ENCODE data around the gene KDM4B.
"Not testable (repeated sequence)": the region's sequence is repeated elsewhere in the genome, so short reads cannot be mapped to it uniquely, and the experiment has no call there.

The KDM4B gene

DNA sequence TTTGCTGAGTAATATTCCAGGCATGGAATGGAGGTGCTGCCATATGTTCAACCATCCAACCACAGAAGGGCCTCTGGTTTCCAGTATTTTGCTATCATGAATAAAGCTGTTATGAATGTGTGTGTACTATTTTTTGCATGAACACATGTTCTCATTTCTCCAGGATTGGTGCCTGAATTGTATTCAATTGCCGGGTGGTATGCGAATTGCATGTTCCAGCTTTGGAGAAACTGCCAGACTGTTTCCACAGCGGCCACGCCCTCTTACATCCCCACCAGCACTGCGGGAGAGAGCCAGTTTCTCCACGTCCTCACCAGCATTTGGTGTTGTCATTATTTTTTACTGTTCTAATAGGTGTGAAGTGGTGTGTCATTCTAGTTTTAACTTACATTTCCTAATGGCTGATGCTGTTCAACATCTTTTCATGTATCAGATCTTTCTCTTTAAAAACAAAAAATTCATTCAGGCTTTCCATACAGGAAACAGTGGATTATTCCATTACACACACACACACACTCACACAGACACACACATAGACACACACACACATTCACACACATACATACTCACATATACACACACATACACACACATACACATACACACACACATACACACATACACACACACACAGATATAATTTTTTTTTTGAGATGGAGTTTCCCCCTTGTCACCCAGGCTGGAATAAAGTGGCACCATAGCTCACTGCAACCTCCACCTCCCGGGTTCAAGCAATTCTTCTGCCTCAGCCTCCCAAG lies 217.6 kb downstream of the KDM4B start:
- H3K9ac ChIP-seq (ENCODE audit: low read depth, low read length): no peak overlapping the region
- H3K4me1 ChIP-seq (ENCODE audit: control insufficient read depth, insufficient read depth, low read length): no peaks in the 10 kb centered on the region
- H3K9me3 ChIP-seq (ENCODE audit: control insufficient read depth, insufficient read depth, low read length): no peaks in the 10 kb centered on the region
- no peaks in the 10 kb centered on the region for H3K27me3 ChIP-seq (ENCODE audit: control insufficient read depth, insufficient read depth, low read length)
- no peak overlapping the region for H3K4me3 ChIP-seq (ENCODE audit: low read depth, low read length)
- no peaks in the 10 kb centered on the region for H3K36me3 ChIP-seq (ENCODE audit: control insufficient read depth, insufficient read depth, low read length)

DNA sequence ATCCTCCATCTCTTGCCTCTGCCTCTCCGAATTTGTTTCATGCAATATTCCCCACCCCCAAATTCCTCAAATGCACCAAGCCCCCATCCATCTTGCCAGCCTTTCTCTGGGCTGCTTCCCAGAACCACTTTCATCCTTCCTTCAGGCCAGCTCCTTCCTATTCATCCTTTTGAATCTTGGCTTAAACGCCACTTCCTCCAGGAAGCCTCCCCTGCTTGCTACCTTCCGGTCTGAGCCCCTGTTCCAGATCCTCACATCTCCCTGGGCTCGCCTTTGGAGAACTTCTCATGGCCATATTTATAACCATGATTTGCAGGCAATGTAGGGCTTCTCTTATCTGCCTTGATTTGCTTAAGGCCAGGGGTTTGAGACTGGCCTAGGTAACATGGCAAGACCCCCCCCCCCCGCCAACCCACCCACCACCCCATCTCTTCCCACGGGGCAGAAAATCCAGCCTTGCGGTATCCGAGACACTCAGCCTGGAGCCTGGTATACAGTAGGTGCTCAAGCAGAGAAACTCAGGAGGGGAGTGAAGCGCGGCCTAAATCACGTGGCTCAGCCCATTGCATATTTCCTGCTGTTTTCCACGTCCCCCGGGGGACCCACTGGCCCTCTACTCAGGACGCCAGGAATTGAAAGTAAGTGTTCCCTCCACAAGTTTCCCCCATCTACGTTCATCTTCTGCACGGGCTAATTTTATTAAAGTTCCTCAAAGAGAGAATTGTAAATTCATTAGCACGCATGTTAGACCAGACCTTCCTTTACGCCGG lies 219.8 kb downstream of the KDM4B start:
- Histone ChIP-seq H3K36me3 (ENCODE audit: control insufficient read depth, insufficient read depth, low read length) (no peaks in the 10 kb centered on the region), H3K4me1 (ENCODE audit: control insufficient read depth, insufficient read depth, low read length) (no peaks in the 10 kb centered on the region), H3K4me3 (ENCODE audit: low read depth, low read length) (no peak overlapping the region), H3K27me3 (ENCODE audit: control insufficient read depth, insufficient read depth, low read length) (no peaks in the 10 kb centered on the region), H3K9me3 (ENCODE audit: control insufficient read depth, insufficient read depth, low read length) (no peaks in the 10 kb centered on the region), H3K9ac (ENCODE audit: low read depth, low read length) (no peak overlapping the region)

DNA sequence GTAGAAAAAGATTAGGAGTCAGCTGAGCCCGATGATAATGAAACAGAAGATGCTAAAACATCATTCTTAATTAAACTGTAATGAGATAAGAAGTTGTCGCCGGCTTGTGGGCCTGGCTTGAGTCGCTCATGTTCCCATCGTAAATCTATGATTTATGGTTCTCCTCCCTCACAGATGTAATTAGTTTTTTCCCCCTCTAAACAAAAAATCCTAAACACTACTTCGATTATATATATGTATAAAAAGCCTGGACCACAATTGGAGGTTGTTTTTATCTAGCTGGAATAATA lies 220.3 kb downstream of the KDM4B start:
- H3K27me3 ChIP-seq (ENCODE audit: control insufficient read depth, insufficient read depth, low read length): no peaks in the 10 kb centered on the region
- no peak overlapping the region for H3K9ac ChIP-seq (ENCODE audit: low read depth, low read length)
- H3K36me3 ChIP-seq (ENCODE audit: control insufficient read depth, insufficient read depth, low read length): no peaks in the 10 kb centered on the region
- no peak overlapping the region for H3K4me3 ChIP-seq (ENCODE audit: low read depth, low read length)
- H3K4me1 ChIP-seq (ENCODE audit: control insufficient read depth, insufficient read depth, low read length): no peaks in the 10 kb centered on the region
- no peaks in the 10 kb centered on the region for H3K9me3 ChIP-seq (ENCODE audit: control insufficient read depth, insufficient read depth, low read length)

DNA sequence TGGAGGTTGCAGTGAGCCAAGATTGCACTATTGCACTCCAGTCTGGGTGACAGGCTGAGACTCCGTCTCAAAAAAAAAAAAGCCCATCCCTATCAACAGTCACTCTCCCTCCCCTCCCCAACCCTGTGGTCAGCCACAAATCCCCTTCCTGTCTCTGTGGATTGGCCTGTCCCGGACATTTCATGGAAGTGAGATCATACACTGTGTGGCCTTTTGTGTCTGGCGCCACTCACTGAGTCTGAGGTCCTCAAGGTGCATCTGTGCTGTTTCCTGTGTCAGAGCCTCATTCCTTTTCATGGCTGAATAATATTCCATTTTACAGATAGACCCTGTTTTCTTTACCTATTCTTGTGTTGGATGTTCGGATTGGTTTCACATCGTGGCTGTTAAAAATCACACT lies 222.2 kb downstream of the KDM4B start:
- Histone ChIP-seq H3K9ac (ENCODE audit: low read depth, low read length) (no peak overlapping the region), H3K4me3 (ENCODE audit: low read depth, low read length) (no peak overlapping the region), H3K9me3 (ENCODE audit: control insufficient read depth, insufficient read depth, low read length) (no peaks in the 10 kb centered on the region), H3K27me3 (ENCODE audit: control insufficient read depth, insufficient read depth, low read length) (no peaks in the 10 kb centered on the region), H3K4me1 (ENCODE audit: control insufficient read depth, insufficient read depth, low read length) (no peaks in the 10 kb centered on the region), H3K36me3 (ENCODE audit: control insufficient read depth, insufficient read depth, low read length) (no peaks in the 10 kb centered on the region)

DNA sequence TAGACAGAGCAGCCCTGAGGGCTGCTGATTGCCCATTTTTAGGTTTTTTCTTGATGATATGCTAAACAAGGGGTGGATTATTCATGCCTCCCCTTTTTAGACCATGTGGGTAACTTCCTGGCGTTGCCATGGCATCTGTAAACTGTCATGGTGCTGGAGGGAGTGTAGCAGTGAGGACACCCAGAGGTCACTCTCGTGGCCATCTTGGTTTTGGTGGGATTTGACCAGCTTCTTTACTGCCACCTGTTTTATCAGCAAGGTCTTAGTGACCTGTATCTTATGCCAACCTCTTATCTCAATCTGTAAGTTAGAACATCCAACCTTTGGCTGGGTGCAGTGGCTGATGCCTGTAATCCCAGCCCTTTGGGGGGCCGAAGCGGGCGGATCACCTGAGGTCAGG lies 223.7 kb downstream of the KDM4B start:
- H3K9ac ChIP-seq (ENCODE audit: low read depth, low read length): no peak overlapping the region

DNA sequence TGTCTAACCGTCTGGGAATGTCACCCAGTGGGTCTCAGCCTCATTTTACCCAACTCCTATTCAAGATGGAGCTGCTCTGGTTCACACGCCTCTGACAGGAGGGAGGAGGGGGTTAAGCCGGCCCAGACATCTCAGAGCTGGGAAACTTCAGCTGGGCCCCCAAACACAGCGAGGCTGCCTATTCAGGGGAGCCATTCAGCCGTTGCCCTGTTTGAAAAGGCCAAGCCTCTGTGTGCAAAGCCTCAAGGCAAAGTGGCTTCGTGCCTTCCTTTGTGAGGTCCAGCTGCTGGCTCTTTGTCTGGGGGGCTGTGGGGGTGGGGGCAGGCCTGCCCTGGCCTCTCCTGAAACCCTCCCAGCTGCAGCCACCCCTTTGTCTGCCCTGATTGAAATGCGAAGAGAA lies 224.3 kb downstream of the KDM4B start:
- H3K36me3 ChIP-seq (ENCODE audit: control insufficient read depth, insufficient read depth, low read length): no peaks in the 10 kb centered on the region
- no peak overlapping the region for H3K4me3 ChIP-seq (ENCODE audit: low read depth, low read length)
- no peaks in the 10 kb centered on the region for H3K27me3 ChIP-seq (ENCODE audit: control insufficient read depth, insufficient read depth, low read length)
- H3K9me3 ChIP-seq (ENCODE audit: control insufficient read depth, insufficient read depth, low read length): no peaks in the 10 kb centered on the region
- H3K9ac ChIP-seq (ENCODE audit: low read depth, low read length): no peak overlapping the region
- no peaks in the 10 kb centered on the region for H3K4me1 ChIP-seq (ENCODE audit: control insufficient read depth, insufficient read depth, low read length)

More for the DNA sequence above, 223.7 kb downstream of the KDM4B start:
- no peaks in the 10 kb centered on the region for H3K36me3 ChIP-seq (ENCODE audit: control insufficient read depth, insufficient read depth, low read length)
- H3K9me3 ChIP-seq (ENCODE audit: control insufficient read depth, insufficient read depth, low read length): no peaks in the 10 kb centered on the region
- H3K4me3 ChIP-seq (ENCODE audit: low read depth, low read length): no peak overlapping the region
- no peaks in the 10 kb centered on the region for H3K27me3 ChIP-seq (ENCODE audit: control insufficient read depth, insufficient read depth, low read length)
- no peaks in the 10 kb centered on the region for H3K4me1 ChIP-seq (ENCODE audit: control insufficient read depth, insufficient read depth, low read length)

DNA sequence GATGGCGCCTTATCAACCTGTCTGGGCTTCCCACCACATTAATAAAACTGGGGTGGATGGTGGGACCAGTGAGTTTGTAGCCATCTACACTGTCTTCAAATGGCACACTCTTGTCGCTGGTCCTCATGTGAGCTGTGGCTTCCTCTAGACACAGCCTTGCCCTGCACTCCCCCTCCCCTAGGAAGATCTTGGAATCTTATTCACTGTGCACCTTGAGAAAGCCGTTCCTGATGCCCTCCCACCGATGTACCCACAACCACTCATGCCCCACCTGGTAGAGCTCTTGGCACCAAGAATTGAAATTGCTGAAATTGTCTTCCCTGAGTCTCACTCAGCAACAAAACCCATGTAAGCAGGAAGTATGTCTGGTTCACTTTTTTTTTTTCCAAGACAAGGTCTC lies 225.7 kb downstream of the KDM4B start:
- no peaks in the 10 kb centered on the region for H3K9me3 ChIP-seq (ENCODE audit: control insufficient read depth, insufficient read depth, low read length)
- H3K36me3 ChIP-seq (ENCODE audit: control insufficient read depth, insufficient read depth, low read length): no peaks in the 10 kb centered on the region
- no peaks in the 10 kb centered on the region for H3K27me3 ChIP-seq (ENCODE audit: control insufficient read depth, insufficient read depth, low read length)
- H3K9ac ChIP-seq (ENCODE audit: low read depth, low read length): no peak overlapping the region
- H3K4me3 ChIP-seq (ENCODE audit: low read depth, low read length): no peak overlapping the region
- no peaks in the 10 kb centered on the region for H3K4me1 ChIP-seq (ENCODE audit: control insufficient read depth, insufficient read depth, low read length)

DNA sequence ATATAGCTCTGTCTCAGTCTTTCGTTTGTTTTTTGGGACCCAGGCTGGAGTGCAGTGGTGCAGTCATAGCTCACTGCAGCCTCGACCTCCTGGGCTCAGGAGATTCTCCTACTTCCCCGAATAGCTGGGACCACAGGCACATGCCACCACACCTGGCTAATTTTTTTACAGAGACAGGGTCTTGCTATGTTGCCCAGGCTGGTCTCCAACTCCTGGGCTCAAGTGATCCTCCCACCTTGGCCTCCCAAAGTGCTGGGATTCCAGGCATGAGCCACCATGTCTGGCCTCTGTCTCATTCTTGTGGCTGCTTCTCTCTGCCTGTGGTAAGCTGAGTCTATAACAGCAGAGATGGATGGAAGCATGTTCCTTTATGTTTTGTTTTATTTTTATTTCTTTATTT lies 226.7 kb downstream of the KDM4B start:
- not testable (repeated sequence) for H3K27me3 ChIP-seq (ENCODE audit: control insufficient read depth, insufficient read depth, low read length); H3K4me3 ChIP-seq (ENCODE audit: low read depth, low read length); H3K4me1 ChIP-seq (ENCODE audit: control insufficient read depth, insufficient read depth, low read length); H3K9me3 ChIP-seq (ENCODE audit: control insufficient read depth, insufficient read depth, low read length); H3K36me3 ChIP-seq (ENCODE audit: control insufficient read depth, insufficient read depth, low read length); H3K9ac ChIP-seq (ENCODE audit: low read depth, low read length)

DNA sequence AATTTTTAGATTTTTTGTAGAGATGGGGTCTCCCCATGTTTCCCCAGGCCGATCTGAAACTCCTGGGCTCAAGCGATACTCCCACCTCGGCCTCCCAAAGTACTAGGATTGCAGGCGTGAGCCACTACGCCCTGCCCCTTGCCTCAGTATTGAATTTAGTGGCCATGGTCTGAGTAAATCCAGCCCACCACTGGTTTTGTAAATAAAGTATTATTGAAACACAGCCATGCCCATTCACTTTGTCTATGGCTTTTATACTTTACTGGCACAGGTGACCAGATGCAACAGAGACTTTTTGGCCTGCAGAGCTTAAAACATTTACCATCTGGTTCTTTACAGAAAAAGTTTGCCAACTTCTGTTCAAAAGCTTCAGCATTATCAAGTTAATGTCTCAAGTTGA lies 227.9 kb downstream of the KDM4B start:
- H3K4me1 ChIP-seq (ENCODE audit: control insufficient read depth, insufficient read depth, low read length): no peaks in the 10 kb centered on the region
- no peaks in the 10 kb centered on the region for H3K27me3 ChIP-seq (ENCODE audit: control insufficient read depth, insufficient read depth, low read length)
- H3K9ac ChIP-seq (ENCODE audit: low read depth, low read length): no peak overlapping the region
- no peaks in the 10 kb centered on the region for H3K36me3 ChIP-seq (ENCODE audit: control insufficient read depth, insufficient read depth, low read length)
- H3K4me3 ChIP-seq (ENCODE audit: low read depth, low read length): no peak overlapping the region
- no peaks in the 10 kb centered on the region for H3K9me3 ChIP-seq (ENCODE audit: control insufficient read depth, insufficient read depth, low read length)

DNA sequence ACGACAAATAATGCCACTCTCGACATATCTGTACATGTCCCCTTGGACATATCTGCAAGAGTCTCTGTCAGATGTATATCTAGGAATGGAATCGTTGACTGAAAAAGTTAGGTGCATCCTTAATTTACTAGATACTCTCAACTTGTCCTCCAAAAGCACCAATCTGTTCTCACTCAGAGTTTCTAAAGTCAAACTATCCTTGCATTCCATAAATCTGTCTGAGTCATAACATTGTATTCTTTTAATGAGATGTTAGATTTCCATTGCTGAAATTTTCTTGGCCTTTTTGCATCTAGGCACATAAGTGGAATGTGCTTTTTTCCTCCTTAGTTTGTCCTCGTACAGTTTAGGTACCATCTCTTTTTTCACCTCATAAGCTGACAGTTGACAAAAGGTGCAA lies 231.9 kb downstream of the KDM4B start:
- Histone ChIP-seq H3K36me3 (ENCODE audit: control insufficient read depth, insufficient read depth, low read length) (peaks cover 6% of the 10 kb centered on the region), H3K9ac (ENCODE audit: low read depth, low read length) (no peak overlapping the region), H3K4me1 (ENCODE audit: control insufficient read depth, insufficient read depth, low read length) (no peaks in the 10 kb centered on the region), H3K4me3 (ENCODE audit: low read depth, low read length) (no peak overlapping the region), H3K9me3 (ENCODE audit: control insufficient read depth, insufficient read depth, low read length) (no peaks in the 10 kb centered on the region), H3K27me3 (ENCODE audit: control insufficient read depth, insufficient read depth, low read length) (no peaks in the 10 kb centered on the region)

DNA sequence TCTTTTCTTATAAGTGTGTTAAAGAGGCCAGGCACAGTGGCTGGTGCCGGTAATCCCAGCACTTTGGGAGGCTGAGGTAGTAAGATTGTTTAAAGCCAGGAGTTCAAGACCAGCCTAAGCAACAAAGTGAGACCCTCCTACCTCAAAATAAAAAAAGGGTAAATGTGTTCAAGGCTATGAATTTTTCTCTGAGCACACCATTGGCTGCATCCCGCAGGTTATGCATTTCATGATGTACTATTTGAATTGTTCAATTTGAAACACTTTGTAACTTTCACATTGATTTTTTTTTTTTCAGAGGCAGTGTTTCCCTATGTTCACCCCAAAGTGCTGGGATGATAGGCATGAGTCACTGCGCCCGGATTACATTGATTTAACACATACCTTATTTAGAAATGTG lies 233.6 kb downstream of the KDM4B start:
- Histone ChIP-seq H3K36me3 (ENCODE audit: control insufficient read depth, insufficient read depth, low read length) (peaks cover 15% of the 10 kb centered on the region), H3K4me3 (ENCODE audit: low read depth, low read length) (no peak overlapping the region), H3K27me3 (ENCODE audit: control insufficient read depth, insufficient read depth, low read length) (no peaks in the 10 kb centered on the region), H3K9me3 (ENCODE audit: control insufficient read depth, insufficient read depth, low read length) (no peaks in the 10 kb centered on the region), H3K9ac (ENCODE audit: low read depth, low read length) (no peak overlapping the region), H3K4me1 (ENCODE audit: control insufficient read depth, insufficient read depth, low read length) (no peaks in the 10 kb centered on the region)
